Osteoblast (primary cell): ENCODE results near the gene MTF2. TPM values are rescaled to one million over a fixed set of nuclear protein-coding genes. Genes with fewer than 3 reads are reported as not detected.

Experiments
- DNase-seq: peaks from one replicate; pipeline ENCODE4 v3.0.0; 2011; ENCODE audit warnings: low spot score, mixed read lengths; ENCODE audit not compliant: insufficient read length; ENCODE audit errors: missing footprints
- H2AFZ ChIP-seq: 2 replicates; pipeline ENCODE4 v1.6.0; 2011; ENCODE audit warnings: mild to moderate bottlenecking, low read length
- H3K27ac ChIP-seq: 2 replicates; pipeline ENCODE4 v1.5.1; 2011; ENCODE audit warnings: mild to moderate bottlenecking, low read depth, low read length, moderate library complexity
- H3K27me3 ChIP-seq: 2 replicates; pipeline ENCODE4 v1.6.0; 2012; ENCODE audit warnings: mild to moderate bottlenecking, control low read depth, inconsistent platforms, low read length, moderate library complexity; ENCODE audit not compliant: insufficient read depth
- H3K36me3 ChIP-seq: 2 replicates; pipeline ENCODE4 v1.5.1; 2011; ENCODE audit warnings: mild to moderate bottlenecking, low read length, control low read depth, moderate library complexity; ENCODE audit not compliant: insufficient read depth
- H3K4me1 ChIP-seq: 2 replicates; pipeline ENCODE4 v1.5.1; 2011; ENCODE audit warnings: mild to moderate bottlenecking, low read length, control low read depth, moderate library complexity; ENCODE audit not compliant: insufficient read depth
- H3K4me2 ChIP-seq: 2 replicates; pipeline ENCODE4 v1.6.0; 2011; ENCODE audit warnings: mild to moderate bottlenecking, low read length; ENCODE audit not compliant: insufficient read depth
- H3K4me3 ChIP-seq: fragments of 200-600 bp; sonication (generic); 3 replicates; pipeline ENCODE4 v1.5.1; 2012; ENCODE audit warnings: mild to moderate bottlenecking, low read length, inconsistent platforms; ENCODE audit not compliant: insufficient read depth
- H3K79me2 ChIP-seq: 2 replicates; pipeline ENCODE4 v1.6.0; 2012; ENCODE audit warnings: mild to moderate bottlenecking, low read length, control low read depth, inconsistent platforms; ENCODE audit not compliant: insufficient read depth
- H3K9me3 ChIP-seq: 2 replicates; pipeline ENCODE4 v1.5.1; 2011; ENCODE audit warnings: low read depth, low read length, control low read depth
- H4K20me1 ChIP-seq: 2 replicates; pipeline ENCODE4 v1.6.0; 2012; ENCODE audit warnings: mild to moderate bottlenecking, low read length, control low read depth; ENCODE audit not compliant: insufficient read depth
- CTCF ChIP-seq: IDR thresholded peaks from 2 replicates; pipeline ENCODE4 v1.5.1; 2011; ENCODE audit warnings: mild to moderate bottlenecking, low read depth, low read length, moderate library complexity; ENCODE audit errors: extremely low read depth
- total RNA-seq: library from RNA; depleted of rRNA; stranded (reverse); fragments of >200 nt; gene quantifications from 2 replicates; pipeline ENCODE4 v1.2.3, GENCODE V29; 2012

MTF2 gene
- total RNA-seq, 1 donor: 15.9 TPM

GRCh38 chr1:93186667-93187066 lies 107.6 kb downstream of the MTF2 start:
- no peak overlapping the region for H3K4me2 ChIP-seq
- H3K79me2 ChIP-seq: peaks cover 24% of the 10 kb centered on the region
- H2AFZ ChIP-seq: no peak overlapping the region
- DNase-seq: no peak
- no peaks in the 10 kb centered on the region for H3K9me3 ChIP-seq
- H3K4me1 ChIP-seq: peaks cover 3% of the 10 kb centered on the region
- H3K36me3 ChIP-seq: no peaks in the 10 kb centered on the region
- H4K20me1 ChIP-seq: no peaks in the 10 kb centered on the region
- no peaks in the 10 kb centered on the region for H3K27me3 ChIP-seq
- H3K27ac ChIP-seq: no peak overlapping the region
- TF ChIP-seq CTCF: no peak
- no peak overlapping the region for H3K4me3 ChIP-seq

Other genes with a start within 250 kb of the MTF2 start
- gene RPL5, start 247.2 kb upstream of the MTF2 start, total RNA-seq: 827 and 962 TPM in 2 replicates
- gene DIPK1A, start 117.8 kb upstream of the MTF2 start, total RNA-seq: 29.0 and 29.8 TPM in 2 replicates
- 50.3 and 51.3 TPM in 2 replicates for gene TMED5, start 101.1 kb downstream of the MTF2 start, total RNA-seq
- 6.2 TPM in 2 replicates for gene CCDC18, start 101.4 kb downstream of the MTF2 start, total RNA-seq